Peyer's patch (tissue), 4 donors: ENCODE results near the gene C19orf12.

Source experiments
- POLR2A ChIP-seq, 2 donors: fragments of 450-650 bp; IDR thresholded peaks; one replicate each; pipeline ENCODE4 v1.5.1; 2017; ENCODE audit warnings: antibody characterized with exemption in 2 of 2, mild to moderate bottlenecking in 2 of 2, moderate library complexity in 2 of 2
- TF ChIP-seq, protein P1 (sequence below), 6 experiments: fragments of 450-650 bp in 4 of 6; fragments of 200-600 bp in 2 of 6; sonication (generic) in 1 of 6; IDR thresholded peaks; one replicate each; pipeline ENCODE4 v1.5.1; 2017 to 2019; ENCODE audit warnings: antibody characterized with exemption in 6 of 6, mild to moderate bottlenecking in 3 of 6, moderate library complexity in 1 of 6

DNA sequence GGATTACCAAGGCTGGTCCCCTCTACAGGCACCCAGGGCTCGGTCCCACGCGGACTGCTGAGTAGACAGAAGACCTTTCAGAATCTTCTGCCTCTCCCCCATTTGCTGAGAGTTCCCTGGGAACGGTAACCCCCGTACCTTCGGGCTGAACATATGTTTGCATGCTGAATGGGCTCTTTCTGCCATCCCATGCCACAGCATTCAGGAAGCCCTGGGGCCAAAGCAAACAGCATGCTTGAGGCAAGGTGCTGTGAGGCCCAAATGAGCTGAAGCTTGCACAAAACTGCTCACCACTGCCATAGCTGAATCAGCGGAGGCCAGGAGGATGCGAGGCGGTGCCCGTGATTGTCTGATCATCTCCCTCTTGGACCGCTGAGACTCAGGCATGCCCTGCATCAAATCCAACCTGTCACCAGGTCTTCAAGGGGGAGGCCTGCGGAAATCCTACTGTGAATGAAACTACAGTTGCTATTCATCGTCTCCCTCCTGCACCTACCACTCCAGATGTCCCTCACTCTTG is 16.3 kb upstream of the C19orf12 start:
- TF ChIP-seq, protein P1, sequence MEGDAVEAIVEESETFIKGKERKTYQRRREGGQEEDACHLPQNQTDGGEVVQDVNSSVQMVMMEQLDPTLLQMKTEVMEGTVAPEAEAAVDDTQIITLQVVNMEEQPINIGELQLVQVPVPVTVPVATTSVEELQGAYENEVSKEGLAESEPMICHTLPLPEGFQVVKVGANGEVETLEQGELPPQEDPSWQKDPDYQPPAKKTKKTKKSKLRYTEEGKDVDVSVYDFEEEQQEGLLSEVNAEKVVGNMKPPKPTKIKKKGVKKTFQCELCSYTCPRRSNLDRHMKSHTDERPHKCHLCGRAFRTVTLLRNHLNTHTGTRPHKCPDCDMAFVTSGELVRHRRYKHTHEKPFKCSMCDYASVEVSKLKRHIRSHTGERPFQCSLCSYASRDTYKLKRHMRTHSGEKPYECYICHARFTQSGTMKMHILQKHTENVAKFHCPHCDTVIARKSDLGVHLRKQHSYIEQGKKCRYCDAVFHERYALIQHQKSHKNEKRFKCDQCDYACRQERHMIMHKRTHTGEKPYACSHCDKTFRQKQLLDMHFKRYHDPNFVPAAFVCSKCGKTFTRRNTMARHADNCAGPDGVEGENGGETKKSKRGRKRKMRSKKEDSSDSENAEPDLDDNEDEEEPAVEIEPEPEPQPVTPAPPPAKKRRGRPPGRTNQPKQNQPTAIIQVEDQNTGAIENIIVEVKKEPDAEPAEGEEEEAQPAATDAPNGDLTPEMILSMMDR (IDR thresholded peaks at IDR 0.05) = no peak
- TF ChIP-seq POLR2A (IDR thresholded peaks at IDR 0.05) = no peak
